ENCODE results near the gene MRPS22.

Gene MRPS22

DNA sequence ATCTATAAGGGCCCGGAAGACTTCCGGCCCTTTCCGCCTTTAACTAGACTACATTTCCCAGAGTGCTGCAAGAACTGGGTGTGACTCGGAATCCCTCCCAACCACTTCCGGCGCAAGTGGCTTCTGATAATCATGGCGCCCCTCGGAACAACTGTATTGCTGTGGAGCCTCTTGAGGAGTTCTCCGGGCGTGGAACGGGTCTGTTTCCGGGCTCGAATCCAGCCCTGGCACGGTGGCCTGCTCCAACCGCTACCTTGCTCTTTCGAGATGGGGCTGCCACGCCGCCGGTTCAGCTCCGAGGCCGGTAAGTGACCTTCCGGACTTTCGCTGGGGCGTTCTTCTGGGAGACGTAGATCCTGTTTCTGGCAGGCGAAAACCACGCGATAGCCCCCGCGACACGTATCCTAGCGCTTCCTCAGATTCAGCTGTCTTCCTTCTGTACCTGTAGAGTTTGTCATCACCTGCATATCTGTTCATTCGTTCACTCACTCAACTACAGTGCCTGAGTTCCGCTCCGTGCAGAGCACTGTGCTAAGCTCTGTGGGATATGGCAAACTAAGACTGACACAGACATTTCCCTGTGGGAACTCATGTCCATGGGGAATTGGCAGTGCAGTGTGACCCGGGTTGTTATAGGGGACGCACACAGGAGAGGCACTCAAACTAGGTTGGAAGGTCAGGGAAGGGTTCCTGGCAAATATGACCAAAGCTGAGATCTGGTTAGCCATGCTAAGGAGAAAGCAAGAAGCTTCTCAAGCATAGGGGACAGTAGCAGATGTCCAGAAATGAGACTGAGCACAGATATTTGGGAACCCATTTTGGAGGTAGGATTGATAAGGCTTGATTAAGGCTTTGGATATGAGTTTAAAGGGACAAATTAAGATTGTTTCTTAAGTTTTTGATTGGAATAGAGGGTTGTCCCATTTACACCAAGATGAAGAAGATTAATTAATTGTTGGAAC lies at the start of gene MRPS22:
Gene MRPS22 (plus strand): TSS at position 126 of the 962 bp plus-strand sequence. CDS start 7 bp downstream, at position 133.
- H3K9me3 ChIP-seq (ENCODE audit: low read depth, low read length), result no peaks in the 10 kb centered on the region
- H3K9ac ChIP-seq (ENCODE audit: insufficient read length), result peak within 1 kb of the TSS; percentile 95
- TF ChIP-seq FOXP2 (optimal IDR thresholded peaks at IDR 0.05; ENCODE audit: control extremely low read depth, extremely low read length, insufficient read depth) (no peak), POLR2AphosphoS5 (IDR thresholded peaks at IDR 0.05; ENCODE audit: borderline replicate concordance, low read depth, low read length) (peak; percentile 96)
- DNase-seq (ENCODE audit: low read depth, low spot score), result peak; percentile 93
- H3K36me3 ChIP-seq (ENCODE audit: insufficient read depth, low read length), result peaks cover 26% of the 10 kb centered on the region
- no peak within 1 kb of the TSS for H3K27ac ChIP-seq
- H3K4me3 ChIP-seq, result peak within 1 kb of the TSS; percentile 94

DNA sequence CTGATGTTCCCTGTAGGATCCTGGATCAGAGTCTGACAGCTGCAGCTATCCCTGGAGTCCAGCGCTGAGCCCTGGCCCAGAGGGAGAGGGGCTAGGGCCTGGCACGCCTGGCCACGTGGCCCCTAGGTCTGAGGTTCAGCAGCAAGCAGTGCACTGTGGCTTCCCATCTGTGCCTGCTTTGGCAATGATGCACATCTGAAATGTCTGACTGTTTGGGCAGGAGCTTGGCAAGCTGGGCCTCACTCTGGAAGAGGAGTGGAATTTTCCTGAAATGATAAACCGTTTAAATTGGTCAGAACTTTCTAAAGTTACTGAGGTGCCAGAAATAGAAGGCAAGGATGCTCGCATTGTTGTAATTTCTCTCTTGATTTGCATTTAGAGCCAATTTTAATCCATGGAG lies 48.8 kb upstream of the MRPS22 start:
- TF ChIP-seq EZH2 (IDR thresholded peaks at IDR 0.05) (no peak), POLR2AphosphoS5 (IDR thresholded peaks at IDR 0.05; ENCODE audit: borderline replicate concordance, low read depth, low read length) (no peak), FOXP2 (optimal IDR thresholded peaks at IDR 0.05; ENCODE audit: control extremely low read depth, extremely low read length, insufficient read depth) (no peak)
- H3K9me3 ChIP-seq (ENCODE audit: low read depth, low read length), result no peaks in the 10 kb centered on the region
- no peak overlapping the region for H3K27ac ChIP-seq
- no peak for DNase-seq (ENCODE audit: low read depth, low spot score)
- H3K9ac ChIP-seq (ENCODE audit: insufficient read length), result no peak overlapping the region
- H3K4me3 ChIP-seq, result no peak overlapping the region
- no peaks in the 10 kb centered on the region for H3K36me3 ChIP-seq (ENCODE audit: insufficient read depth, low read length)

DNA sequence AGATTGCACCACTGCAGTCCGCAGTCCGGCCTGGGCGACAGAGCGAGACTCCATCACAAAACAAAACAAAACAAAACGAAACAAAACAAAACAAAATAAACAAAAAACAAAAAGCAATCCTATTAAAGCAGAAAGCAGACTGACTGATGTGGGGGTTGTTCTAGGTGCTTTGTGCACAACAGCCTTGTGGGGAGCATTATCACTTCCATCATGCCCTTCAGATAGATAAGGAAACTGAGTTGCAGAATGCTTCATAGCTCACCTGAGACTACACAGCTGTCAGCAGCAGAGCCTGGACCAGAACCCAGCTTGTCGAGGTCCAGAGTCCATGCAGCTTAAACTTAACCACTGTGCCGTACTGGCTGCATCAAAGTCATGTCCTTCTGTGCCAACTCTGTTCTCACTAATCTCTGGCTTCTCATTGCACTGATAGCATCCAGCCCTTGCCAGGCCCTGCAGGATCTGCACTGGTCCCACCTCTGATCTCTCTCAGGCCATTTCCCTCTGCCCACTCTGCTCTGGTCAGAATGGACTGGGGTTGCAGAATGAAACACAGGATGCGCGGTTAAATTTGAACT lies 47.6 kb upstream of the MRPS22 start:
- no peak for DNase-seq (ENCODE audit: low read depth, low spot score)
- H3K4me3 ChIP-seq, result no peak overlapping the region
- H3K36me3 ChIP-seq (ENCODE audit: insufficient read depth, low read length), result no peaks in the 10 kb centered on the region
- no peak overlapping the region for H3K27ac ChIP-seq
- no peaks in the 10 kb centered on the region for H3K9me3 ChIP-seq (ENCODE audit: low read depth, low read length)
- no peak for TF ChIP-seq POLR2AphosphoS5 (IDR thresholded peaks at IDR 0.05; ENCODE audit: borderline replicate concordance, low read depth, low read length)
- no peak for TF ChIP-seq EZH2 (IDR thresholded peaks at IDR 0.05)
- TF ChIP-seq FOXP2 (optimal IDR thresholded peaks at IDR 0.05; ENCODE audit: control extremely low read depth, extremely low read length, insufficient read depth), result no peak
- no peak overlapping the region for H3K9ac ChIP-seq (ENCODE audit: insufficient read length)

DNA sequence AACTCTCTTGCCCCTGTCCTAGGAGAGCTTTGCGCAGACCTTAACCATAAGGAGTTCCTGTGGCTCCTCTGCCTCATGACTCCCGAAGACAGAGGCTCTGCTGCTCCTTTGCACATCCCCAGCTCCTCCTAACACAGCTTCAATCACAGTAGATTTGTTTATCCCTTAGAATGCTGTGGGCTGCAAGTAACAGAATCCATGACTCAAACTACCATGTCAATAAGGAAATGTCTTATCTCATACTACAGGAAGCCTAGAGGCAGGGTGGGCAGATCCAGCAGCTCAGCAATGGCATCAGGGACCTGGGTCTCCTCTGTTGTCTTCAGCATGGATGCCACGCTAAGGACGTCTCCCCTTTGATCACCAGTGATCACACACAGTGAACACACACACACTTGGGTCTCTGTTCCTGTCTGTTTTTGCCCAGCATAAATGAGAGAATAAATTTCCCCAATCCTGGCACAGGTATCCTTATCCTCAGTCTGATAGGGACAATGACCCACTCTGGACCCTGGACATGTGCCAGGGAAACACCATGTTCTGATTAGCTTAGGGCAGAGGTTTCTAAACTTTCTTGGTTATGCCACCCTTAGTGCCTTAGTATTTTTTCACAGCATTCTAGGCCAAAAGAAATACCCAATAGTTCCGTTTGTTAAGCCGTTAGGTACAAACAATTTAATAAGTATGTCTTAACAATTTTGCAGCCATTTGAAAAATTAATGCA lies 46.1 kb upstream of the MRPS22 start:
- Histone ChIP-seq H3K36me3 (ENCODE audit: insufficient read depth, low read length) (no peaks in the 10 kb centered on the region), H3K9ac (ENCODE audit: insufficient read length) (no peak overlapping the region), H3K9me3 (ENCODE audit: low read depth, low read length) (no peaks in the 10 kb centered on the region), H3K27ac (no peak overlapping the region), H3K4me3 (no peak overlapping the region)
- no peak for DNase-seq (ENCODE audit: low read depth, low spot score)
- no peak for TF ChIP-seq FOXP2 (optimal IDR thresholded peaks at IDR 0.05; ENCODE audit: control extremely low read depth, extremely low read length, insufficient read depth)
- no peak for TF ChIP-seq EZH2 (IDR thresholded peaks at IDR 0.05)
- TF ChIP-seq POLR2AphosphoS5 (IDR thresholded peaks at IDR 0.05; ENCODE audit: borderline replicate concordance, low read depth, low read length), result no peak

DNA sequence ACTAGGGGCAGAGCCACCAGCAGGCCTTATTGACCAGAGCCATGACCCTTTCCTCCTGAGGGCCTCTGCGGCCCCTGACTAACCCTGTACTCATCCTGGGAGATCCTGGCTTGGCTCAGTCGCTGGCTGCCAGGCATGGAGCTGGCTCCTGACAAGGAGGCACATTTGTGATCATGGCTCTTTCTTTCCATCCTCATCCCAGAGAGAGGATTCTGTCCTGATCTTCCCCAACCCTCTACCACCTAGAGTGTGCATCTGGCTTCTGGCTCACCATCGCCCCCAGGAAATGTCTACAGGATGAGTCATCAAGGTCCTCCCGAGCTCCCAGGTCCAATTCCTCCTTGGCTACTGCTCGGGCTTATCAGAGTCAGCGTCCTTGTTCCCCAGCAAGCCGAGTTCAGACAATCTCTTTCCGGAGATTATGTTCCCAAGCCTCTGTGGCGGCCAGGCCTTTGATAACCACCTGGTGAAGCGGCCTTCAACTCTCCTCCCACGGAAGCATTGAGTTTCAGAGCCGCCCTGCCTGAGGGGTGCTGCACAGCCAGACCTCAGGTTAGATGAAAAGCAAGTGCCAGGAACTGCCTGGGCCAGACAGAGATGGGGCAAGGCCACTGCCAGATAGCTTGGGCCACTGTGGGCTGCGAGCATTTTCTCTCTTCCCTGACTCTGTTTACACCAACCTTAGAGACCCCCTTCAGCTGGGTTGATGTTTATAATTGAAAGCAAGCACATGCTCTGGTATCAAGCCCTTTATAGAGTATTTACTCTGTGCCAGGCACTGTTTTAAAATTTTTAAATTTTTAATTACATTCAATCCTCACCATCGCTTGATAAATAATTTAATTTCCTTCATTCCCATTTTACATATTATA lies 44.3 kb upstream of the MRPS22 start:
- H3K36me3 ChIP-seq (ENCODE audit: insufficient read depth, low read length), result no peaks in the 10 kb centered on the region
- TF ChIP-seq EZH2 (IDR thresholded peaks at IDR 0.05) (no peak), POLR2AphosphoS5 (IDR thresholded peaks at IDR 0.05; ENCODE audit: borderline replicate concordance, low read depth, low read length) (no peak), FOXP2 (optimal IDR thresholded peaks at IDR 0.05; ENCODE audit: control extremely low read depth, extremely low read length, insufficient read depth) (no peak)
- H3K27ac ChIP-seq, result no peak overlapping the region
- no peaks in the 10 kb centered on the region for H3K9me3 ChIP-seq (ENCODE audit: low read depth, low read length)
- no peak for DNase-seq (ENCODE audit: low read depth, low spot score)
- no peak overlapping the region for H3K4me3 ChIP-seq
- no peak overlapping the region for H3K9ac ChIP-seq (ENCODE audit: insufficient read length)

DNA sequence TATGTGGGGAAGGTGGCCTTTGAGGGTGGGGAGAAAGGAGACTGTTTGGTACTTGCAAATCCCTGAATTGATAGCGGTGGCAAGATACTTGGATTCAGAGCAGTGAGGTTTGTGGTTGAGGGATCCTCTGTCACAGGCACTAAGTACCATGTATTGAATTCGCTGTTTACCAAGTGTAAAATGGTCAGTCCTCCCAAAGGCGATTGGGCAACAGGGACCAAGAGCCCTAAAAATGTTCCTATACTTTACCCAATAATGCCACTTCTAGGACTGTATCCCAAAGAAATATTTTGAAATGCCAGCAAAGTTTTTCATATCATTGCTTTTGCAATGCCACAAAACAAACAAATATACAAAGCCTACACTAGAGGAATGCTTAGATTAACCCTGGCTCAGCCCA lies 43.4 kb upstream of the MRPS22 start:
- no peak overlapping the region for H3K4me3 ChIP-seq
- no peak overlapping the region for H3K9ac ChIP-seq (ENCODE audit: insufficient read length)
- H3K9me3 ChIP-seq (ENCODE audit: low read depth, low read length), result no peaks in the 10 kb centered on the region
- DNase-seq (ENCODE audit: low read depth, low spot score), result no peak
- H3K27ac ChIP-seq, result no peak overlapping the region
- no peaks in the 10 kb centered on the region for H3K36me3 ChIP-seq (ENCODE audit: insufficient read depth, low read length)
- TF ChIP-seq FOXP2 (optimal IDR thresholded peaks at IDR 0.05; ENCODE audit: control extremely low read depth, extremely low read length, insufficient read depth) (no peak), EZH2 (IDR thresholded peaks at IDR 0.05) (no peak), POLR2AphosphoS5 (IDR thresholded peaks at IDR 0.05; ENCODE audit: borderline replicate concordance, low read depth, low read length) (no peak)

DNA sequence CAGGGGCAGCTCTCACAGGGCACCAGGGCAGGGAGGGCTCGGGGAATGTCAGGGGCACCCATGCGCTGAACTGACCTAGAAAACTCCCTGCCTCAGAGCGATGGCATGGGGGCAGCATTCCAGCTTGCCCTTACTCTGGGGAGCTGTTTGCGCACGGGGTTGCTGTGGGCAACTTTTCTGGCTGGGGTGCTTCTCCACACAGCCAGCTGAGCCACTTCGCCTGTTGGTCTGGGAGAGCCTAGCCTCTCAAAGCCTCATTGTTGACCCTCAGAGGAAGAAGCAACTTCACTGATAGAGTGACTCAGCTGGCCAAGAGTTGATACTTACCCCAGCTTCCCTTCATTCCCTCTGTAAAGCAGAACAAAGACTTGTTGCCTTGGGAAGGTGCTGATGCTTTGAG lies 42.6 kb upstream of the MRPS22 start:
- no peaks in the 10 kb centered on the region for H3K36me3 ChIP-seq (ENCODE audit: insufficient read depth, low read length)
- TF ChIP-seq POLR2AphosphoS5 (IDR thresholded peaks at IDR 0.05; ENCODE audit: borderline replicate concordance, low read depth, low read length) (no peak), EZH2 (IDR thresholded peaks at IDR 0.05) (no peak), FOXP2 (optimal IDR thresholded peaks at IDR 0.05; ENCODE audit: control extremely low read depth, extremely low read length, insufficient read depth) (no peak)
- no peak overlapping the region for H3K4me3 ChIP-seq
- H3K9me3 ChIP-seq (ENCODE audit: low read depth, low read length), result no peaks in the 10 kb centered on the region
- DNase-seq (ENCODE audit: low read depth, low spot score), result no peak
- no peak overlapping the region for H3K27ac ChIP-seq
- H3K9ac ChIP-seq (ENCODE audit: insufficient read length), result no peak overlapping the region
